ENCODE data around the gene PPM1K. TPM values are rescaled to one million over a fixed set of nuclear protein-coding genes. Genes with fewer than 3 reads are reported as not detected.

PPM1K gene
- polyA plus RNA-seq, 2 of the 4 experiments (the other 2 are of a cell fraction) = 0.85 to 2.4 TPM

GRCh38 chr4:88225232-88226105, 58.9 kb downstream of the PPM1K start:
- ATAC-seq = no peak
- Histone ChIP-seq H3K27ac (no peak overlapping the region), H3K4me1 (no peaks in the 10 kb centered on the region), H3K9me3 (no peaks in the 10 kb centered on the region), H3K4me3 (no peak overlapping the region), H3K4me2 (no peak overlapping the region)
- no peak for TF ChIP-seq KDM5A (IDR thresholded peaks at IDR 0.05)
- TF ChIP-seq POLR2AphosphoS2 (conservative IDR thresholded peaks at IDR 0.05; ENCODE audit: low read length) = no peak
- no peak for TF ChIP-seq RCOR1 (IDR thresholded peaks at IDR 0.05; ENCODE audit: low read depth, low read length)
- TF ChIP-seq ZSCAN20 (CRISPR knock-in tag; IDR thresholded peaks at IDR 0.05) = no peak
- no peak for TF ChIP-seq HOXB5 (CRISPR knock-in tag; IDR thresholded peaks at IDR 0.05)
- no peak for TF ChIP-seq HOXB13 (CRISPR knock-in tag; IDR thresholded peaks at IDR 0.05; ENCODE audit: low read depth)
- TF ChIP-seq FOSL2 (IDR thresholded peaks at IDR 0.05) = no peak
- TF ChIP-seq FOSL2 (CRISPR knock-in tag; IDR thresholded peaks at IDR 0.05) = no peak
- no peak for DNase-seq (ENCODE audit: low read depth in 1 of 2, low spot score in 1 of 2)
- ChIA-PET CTCF (interaction anchor here (0.6 to 1.5 kb wide), 4 partner anchors 192 to 784 kb away, joined by 3 to 6 read pairs (median 4); no protein-coding TSS in a partner anchor), POLR2A (no interaction called here)
- 16% methylated on average over 3 of the region's 3 CpGs for WGBS (ENCODE audit: missing lambda C conversion rate)
- no peak for FAIRE-seq

GRCh38 chr4:88223516-88223915, 60.8 kb downstream of the PPM1K start:
- ChIA-PET CTCF (interaction anchor here (0.6 to 3.2 kb wide), 5 partner anchors 11 to 420 kb away, joined by 4 to 9 read pairs (median 5); no protein-coding TSS in a partner anchor), POLR2A (no interaction called here)
- ATAC-seq = no peak
- no peak overlapping the region for H3K4me3 ChIP-seq
- DNase-seq (ENCODE audit: low read depth in 1 of 2, low spot score in 1 of 2) = no peak
- no peaks in the 10 kb centered on the region for H3K9me3 ChIP-seq
- no peak for FAIRE-seq
- TF ChIP-seq KDM5A (IDR thresholded peaks at IDR 0.05) = no peak
- no peak for TF ChIP-seq HOXB13 (CRISPR knock-in tag; IDR thresholded peaks at IDR 0.05; ENCODE audit: low read depth)
- TF ChIP-seq EP300 (IDR thresholded peaks at IDR 0.05) = no peak
- no peak for TF ChIP-seq HEYL (CRISPR knock-in tag; IDR thresholded peaks at IDR 0.05)
- TF ChIP-seq TFCP2L1 (CRISPR knock-in tag; IDR thresholded peaks at IDR 0.05) = no peak
- TF ChIP-seq GATA3 (IDR thresholded peaks at IDR 0.05; ENCODE audit: borderline replicate concordance) = no peak
- TF ChIP-seq ESRRA (IDR thresholded peaks at IDR 0.05; ENCODE audit: borderline replicate concordance, low read length) = no peak
- no peak for TF ChIP-seq ZFP36 (IDR thresholded peaks at IDR 0.05; ENCODE audit: borderline replicate concordance, partially characterized antibody)
- no peak for TF ChIP-seq BHLHE40 (IDR thresholded peaks at IDR 0.05; ENCODE audit: low read depth, low read length)
- TF ChIP-seq CEBPB (IDR thresholded peaks at IDR 0.05) = no peak
- no peak for TF ChIP-seq HOXB5 (CRISPR knock-in tag; IDR thresholded peaks at IDR 0.05)
- TF ChIP-seq CHD4 (IDR thresholded peaks at IDR 0.05; ENCODE audit: borderline replicate concordance) = no peak
- TF ChIP-seq RFX5 (IDR thresholded peaks at IDR 0.05) = no peak
- no peak overlapping the region for H3K27ac ChIP-seq
- no peaks in the 10 kb centered on the region for H3K4me1 ChIP-seq
- 32% methylated on average over 1 of the region's 1 CpG for WGBS (ENCODE audit: missing lambda C conversion rate)
- no peak overlapping the region for H3K4me2 ChIP-seq

- H3K27ac ChIP-seq = no peak overlapping the region
- FAIRE-seq (no peak), ATAC-seq (peak; percentile 39 to 85; a peak in 3 of 6 replicates), DNase-seq (ENCODE audit: low read depth in 1 of 2, low spot score in 1 of 2) (peak; percentile 22 to 45)
- peak; percentile 74 for TF ChIP-seq RAD21 (conservative IDR thresholded peaks at IDR 0.05 in 1 of 2, IDR thresholded peaks at IDR 0.05 in 1 of 2)
- TF ChIP-seq SMC3 (IDR thresholded peaks at IDR 0.05) = peak; percentile 83
- TF ChIP-seq CTCF (IDR thresholded peaks at IDR 0.05) = peak; percentile 75
- no peak for TF ChIP-seq ELK1 (IDR thresholded peaks at IDR 0.05; ENCODE audit: low read depth, low read length)
- no peak for TF ChIP-seq HOXA7 (CRISPR knock-in tag; IDR thresholded peaks at IDR 0.05)
- ChIA-PET CTCF (interaction anchor here (0.6 to 13.6 kb wide), 22 partner anchors 9 to 374 kb away, joined by 3 to 182 read pairs (median 3); partner anchors contain the start of genes HERC5, HERC6 and PYURF), POLR2A (interaction anchor here (0.9 to 1.0 kb wide), 2 partner anchors 296 to 297 kb away, joined by 3 read pairs; no protein-coding TSS in a partner anchor)
- H3K4me3 ChIP-seq = no peak overlapping the region
- no peaks in the 10 kb centered on the region for H3K9me3 ChIP-seq
- H3K4me2 ChIP-seq = peak overlapping the region; percentile 15; the same call in 1 of the 3 replicates
- WGBS (ENCODE audit: missing lambda C conversion rate) = 2% methylated on average over 5 of the region's 5 CpGs
- no peaks in the 10 kb centered on the region for H3K4me1 ChIP-seq
Measured at GRCh38 chr4:88219099-88219498, 65.3 kb downstream of the PPM1K start.
